Calu3 (cell line): ENCODE results near the gene IPO9. TPM values are rescaled to one million over a fixed set of nuclear protein-coding genes. Genes with fewer than 3 reads are reported as not detected.

ENCODE experiments used
- BruUV-seq: library from RNA; stranded (reverse); fragments of 400-500 nt; replicated peaks from 2 replicates; lab custom pipeline; 2021; lab: Mats Ljungman, UMichigan
- CTCF ChIA-PET: fragments of 300-600 bp; sonication (Branson Sonifier 250); formaldehyde crosslinking; loops from one replicate; lab custom pipeline; 2022; ENCODE audit warnings: antibody characterized with exemption; lab: Charles Lee
- DNase-seq: peaks from one replicate; pipeline ENCODE4 v3.0.0; 2022
- H3K27ac Mint-ChIP-seq: one replicate; pipeline ENCODE4 v1.8.0; 2022; ENCODE audit warnings: mixed read lengths; ENCODE audit not compliant: unreplicated experiment
- H3K27me3 Mint-ChIP-seq: one replicate; pipeline ENCODE4 v1.8.0; 2022; ENCODE audit warnings: mixed read lengths; ENCODE audit not compliant: unreplicated experiment
- H3K36me3 Mint-ChIP-seq: one replicate; pipeline ENCODE4 v1.8.0; 2022; ENCODE audit warnings: mild to moderate bottlenecking, moderate library complexity, mixed read lengths; ENCODE audit not compliant: insufficient read depth, unreplicated experiment
- H3K4me1 Mint-ChIP-seq: one replicate; pipeline ENCODE4 v1.8.0; 2022; ENCODE audit warnings: mild to moderate bottlenecking, low read depth, mixed read lengths; ENCODE audit not compliant: unreplicated experiment
- H3K4me3 Mint-ChIP-seq: one replicate; pipeline ENCODE4 v1.8.0; 2022; ENCODE audit warnings: mild to moderate bottlenecking, low read depth, moderate library complexity, mixed read lengths; ENCODE audit not compliant: unreplicated experiment
- H3K9me3 Mint-ChIP-seq: one replicate; pipeline ENCODE4 v1.8.0; 2022; ENCODE audit warnings: low read depth, mixed read lengths; ENCODE audit not compliant: unreplicated experiment
- intact Hi-C: fragments of 100-400 bp; cut with micrococcal nuclease; formaldehyde crosslinking; loops from one replicate; pipeline ENCODE4 v1.10.0; 2022; ENCODE audit not compliant: unreplicated experiment
- total RNA-seq: library from RNA; stranded (reverse); gene quantifications from 2 replicates; pipeline ENCODE4 v1.2.3, GENCODE V29; 2022
- TF ChIP-seq, protein P1 (sequence below): fragments of 200-600 bp; IDR thresholded peaks from one replicate; pipeline ENCODE4 v1.8.0; 2022; ENCODE audit warnings: antibody characterized with exemption; ENCODE audit not compliant: unreplicated experiment

The IPO9 gene
- total RNA-seq, 1 experiment from 2014 or later, result 98.8 TPM

DNA sequence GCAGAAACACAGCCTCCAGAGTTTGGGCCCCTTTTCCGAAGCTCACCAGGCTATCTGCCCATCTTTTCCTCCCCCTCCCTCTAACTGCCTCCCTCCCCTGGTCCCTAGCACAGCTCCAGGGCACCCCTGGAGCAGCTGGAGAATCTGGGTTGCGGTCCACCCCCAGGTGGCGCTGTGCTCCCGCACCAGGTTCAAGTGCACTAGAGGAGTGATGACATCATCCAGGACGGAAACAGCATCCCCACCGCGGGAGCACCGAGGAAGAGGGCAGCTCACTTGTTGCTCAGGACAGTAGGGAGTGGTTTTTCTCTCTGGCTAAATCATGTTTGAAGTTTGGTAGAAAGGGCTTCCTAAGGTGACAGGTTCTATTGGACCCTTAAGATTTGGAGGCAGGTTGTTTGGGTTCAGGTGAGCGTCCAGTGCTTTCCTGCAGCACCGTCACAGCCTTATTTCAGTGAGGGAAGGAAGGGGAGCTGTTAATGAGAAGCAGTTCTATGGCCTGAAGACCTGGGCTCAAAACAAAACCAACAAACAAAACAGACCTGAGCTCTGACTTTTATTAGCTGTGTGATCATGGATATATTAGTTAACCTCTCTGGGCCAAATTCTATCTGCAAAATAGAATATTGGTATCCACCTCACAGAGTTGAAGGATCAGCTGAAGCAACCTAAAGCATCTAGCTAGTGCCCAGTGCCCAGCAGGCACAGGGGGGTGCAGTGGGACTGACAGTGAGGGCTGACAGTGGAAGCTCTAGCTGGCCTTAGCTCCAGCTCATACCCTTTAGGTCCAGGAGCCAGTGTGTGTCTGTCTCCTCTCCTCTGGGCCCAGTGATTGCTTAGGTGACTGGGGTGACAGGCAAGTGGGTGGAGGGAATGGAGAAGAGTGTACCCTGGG, 67.2 kb downstream of the IPO9 start:
- H3K27ac Mint-ChIP-seq, result no peak overlapping the region
- no TSS peak for BruUV-seq
- peaks cover 10% of the 10 kb centered on the region for H3K4me1 Mint-ChIP-seq

DNA sequence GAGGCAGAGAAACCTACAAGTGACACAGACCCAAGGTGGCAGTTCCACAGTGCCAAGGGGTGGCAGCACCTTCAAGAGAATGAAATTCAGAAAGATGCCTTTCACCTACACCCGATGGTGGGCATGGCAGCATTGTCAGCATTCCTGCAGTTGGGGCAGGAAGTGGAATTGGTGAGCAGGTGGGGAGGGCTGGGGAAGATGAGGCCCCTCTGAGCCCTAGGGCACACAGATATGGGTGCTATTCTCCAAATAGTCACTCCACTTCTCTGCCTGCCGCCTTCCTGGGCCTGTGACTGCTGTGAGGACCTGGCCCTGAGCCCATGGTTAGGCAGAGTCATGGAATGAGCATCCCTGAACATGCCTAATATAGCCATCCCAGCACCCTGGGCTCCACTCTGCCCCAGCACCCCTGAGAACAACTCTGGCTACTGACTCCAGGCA, 68.0 kb downstream of the IPO9 start:
- Mint-ChIP-seq H3K27ac (no peak overlapping the region), H3K4me1 (peaks cover 10% of the 10 kb centered on the region), H3K36me3 (peaks cover 4% of the 10 kb centered on the region), H3K4me3 (no peak overlapping the region), H3K27me3 (peaks cover 16% of the 10 kb centered on the region), H3K9me3 (peaks cover 5% of the 10 kb centered on the region)
- CTCF ChIA-PET, result interaction anchor here (0.6 to 3.2 kb wide), 8 partner anchors 10 to 222 kb away, joined by 3 to 74 read pairs (median 6); partner anchors contain the start of gene LMOD1
- no TSS peak for BruUV-seq
- DNase-seq, result peak; percentile 64
- TF ChIP-seq, protein P1, sequence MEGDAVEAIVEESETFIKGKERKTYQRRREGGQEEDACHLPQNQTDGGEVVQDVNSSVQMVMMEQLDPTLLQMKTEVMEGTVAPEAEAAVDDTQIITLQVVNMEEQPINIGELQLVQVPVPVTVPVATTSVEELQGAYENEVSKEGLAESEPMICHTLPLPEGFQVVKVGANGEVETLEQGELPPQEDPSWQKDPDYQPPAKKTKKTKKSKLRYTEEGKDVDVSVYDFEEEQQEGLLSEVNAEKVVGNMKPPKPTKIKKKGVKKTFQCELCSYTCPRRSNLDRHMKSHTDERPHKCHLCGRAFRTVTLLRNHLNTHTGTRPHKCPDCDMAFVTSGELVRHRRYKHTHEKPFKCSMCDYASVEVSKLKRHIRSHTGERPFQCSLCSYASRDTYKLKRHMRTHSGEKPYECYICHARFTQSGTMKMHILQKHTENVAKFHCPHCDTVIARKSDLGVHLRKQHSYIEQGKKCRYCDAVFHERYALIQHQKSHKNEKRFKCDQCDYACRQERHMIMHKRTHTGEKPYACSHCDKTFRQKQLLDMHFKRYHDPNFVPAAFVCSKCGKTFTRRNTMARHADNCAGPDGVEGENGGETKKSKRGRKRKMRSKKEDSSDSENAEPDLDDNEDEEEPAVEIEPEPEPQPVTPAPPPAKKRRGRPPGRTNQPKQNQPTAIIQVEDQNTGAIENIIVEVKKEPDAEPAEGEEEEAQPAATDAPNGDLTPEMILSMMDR, result no peak
- intact Hi-C loops, result loop anchor here (1.0 to 5.0 kb wide), 3 partner anchors 75 to 238 kb away; no protein-coding TSS in a partner anchor

More for the DNA sequence above, 67.2 kb downstream of the IPO9 start:
- DNase-seq, result peak; percentile 97
- intact Hi-C loops, result loop anchor here (1.0 to 5.0 kb wide), 3 partner anchors 76 to 239 kb away; no protein-coding TSS in a partner anchor
- Mint-ChIP-seq H3K4me3 (no peak overlapping the region), H3K27me3 (peaks cover 16% of the 10 kb centered on the region), H3K9me3 (peaks cover 5% of the 10 kb centered on the region), H3K36me3 (peaks cover 8% of the 10 kb centered on the region)
- CTCF ChIA-PET, result interaction anchor here (0.6 to 3.2 kb wide), 23 partner anchors 9 to 366 kb away, joined by 3 to 74 read pairs (median 3); partner anchors contain the start of genes LMOD1, RNPEP and TIMM17A
- TF ChIP-seq, protein P1, result peak; percentile 96

DNA sequence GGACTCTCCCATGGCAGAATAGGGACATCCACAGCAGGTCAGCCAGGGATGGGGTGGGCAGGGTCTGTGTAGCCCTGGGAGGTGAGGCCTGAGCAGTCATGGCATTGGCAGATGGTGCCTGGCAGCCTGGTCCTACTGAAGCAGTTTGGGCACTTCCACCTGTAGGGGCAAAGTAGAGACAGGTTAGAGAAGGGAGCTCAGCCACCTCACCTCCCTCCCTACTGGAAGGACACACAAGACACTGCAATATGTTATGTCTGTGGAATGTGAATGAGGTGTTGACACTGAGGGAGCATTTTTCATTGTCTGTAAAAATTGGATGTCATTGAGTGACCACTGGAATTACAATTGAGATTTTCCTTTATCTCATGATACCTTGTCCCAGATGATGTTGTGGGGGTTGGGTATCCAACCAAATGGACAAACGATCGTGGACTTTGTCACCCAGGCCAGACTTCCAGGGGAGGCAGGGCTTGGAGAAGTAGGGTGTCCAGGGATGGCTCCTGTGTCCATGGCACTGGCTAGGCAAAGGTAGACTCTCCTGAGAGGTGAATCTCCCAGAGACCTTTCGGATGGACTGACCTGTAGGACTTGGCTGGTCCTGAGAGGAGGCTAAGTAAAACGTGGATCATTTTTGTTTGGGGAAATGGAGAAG, 69.4 kb downstream of the IPO9 start:
- CTCF ChIA-PET, result interaction anchor here (1.0 kb wide), 1 partner anchor 237 kb away, joined by 4 read pairs; no protein-coding TSS in a partner anchor
- DNase-seq, result no peak
- peaks cover 10% of the 10 kb centered on the region for H3K4me1 Mint-ChIP-seq
- H3K27ac Mint-ChIP-seq, result no peak overlapping the region
- intact Hi-C loops, result loop anchor here (5.0 kb wide), 1 partner anchor 219 kb away; no protein-coding TSS in a partner anchor
- H3K36me3 Mint-ChIP-seq, result peaks cover 4% of the 10 kb centered on the region
- peaks cover 16% of the 10 kb centered on the region for H3K27me3 Mint-ChIP-seq
- peaks cover 5% of the 10 kb centered on the region for H3K9me3 Mint-ChIP-seq
- TF ChIP-seq, protein P1, result no peak
- BruUV-seq, result no TSS peak
- H3K4me3 Mint-ChIP-seq, result no peak overlapping the region

DNA sequence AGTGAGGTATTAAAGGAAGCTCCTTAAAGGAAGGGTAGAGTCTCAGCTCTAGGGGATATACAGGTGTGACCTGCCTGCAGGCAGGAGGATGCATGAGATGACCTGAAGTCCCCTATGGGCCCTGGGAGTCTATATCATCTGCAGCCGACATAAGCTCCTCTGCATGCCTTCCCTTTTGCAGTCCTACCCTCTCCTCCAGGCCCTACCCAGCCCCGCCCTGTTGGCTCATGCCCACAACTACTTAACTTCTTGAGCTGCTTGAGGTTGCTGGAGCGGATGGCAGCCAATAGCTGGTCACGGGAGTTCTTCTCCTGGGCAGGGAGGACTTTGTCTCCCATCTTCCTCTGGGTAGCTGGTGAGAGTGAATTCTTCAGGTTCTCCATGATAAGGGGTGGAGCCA, 70.0 kb downstream of the IPO9 start:
- Mint-ChIP-seq H3K27ac (no peak overlapping the region), H3K4me3 (no peak overlapping the region), H3K36me3 (peaks cover 4% of the 10 kb centered on the region), H3K9me3 (peaks cover 5% of the 10 kb centered on the region), H3K27me3 (peaks cover 16% of the 10 kb centered on the region), H3K4me1 (peaks cover 10% of the 10 kb centered on the region)
- TF ChIP-seq, protein P1, result no peak
- BruUV-seq, result no TSS peak
- CTCF ChIA-PET, result no interaction called here
- intact Hi-C loops, result loop anchor here (5.0 kb wide), 1 partner anchor 218 kb away; no protein-coding TSS in a partner anchor
- no peak for DNase-seq
